Dedifferentiated amniotic fluid mesenchymal stem cell (primary cell): Measurements from ENCODE around the gene ESRRB.

Source experiments
- DNase-seq: peaks from one replicate; pipeline ENCODE4 v3.0.0-alpha.2; 2016; ENCODE audit errors: extremely low spot score

The ESRRB gene

GRCh38 chr14:76375947-76376404, at the start of gene ESRRB:
Gene ESRRB (plus strand): TSS chr14:76376137. CDS start chr14:76376402, 265 bp downstream.
- DNase-seq, result no peak

DNA sequence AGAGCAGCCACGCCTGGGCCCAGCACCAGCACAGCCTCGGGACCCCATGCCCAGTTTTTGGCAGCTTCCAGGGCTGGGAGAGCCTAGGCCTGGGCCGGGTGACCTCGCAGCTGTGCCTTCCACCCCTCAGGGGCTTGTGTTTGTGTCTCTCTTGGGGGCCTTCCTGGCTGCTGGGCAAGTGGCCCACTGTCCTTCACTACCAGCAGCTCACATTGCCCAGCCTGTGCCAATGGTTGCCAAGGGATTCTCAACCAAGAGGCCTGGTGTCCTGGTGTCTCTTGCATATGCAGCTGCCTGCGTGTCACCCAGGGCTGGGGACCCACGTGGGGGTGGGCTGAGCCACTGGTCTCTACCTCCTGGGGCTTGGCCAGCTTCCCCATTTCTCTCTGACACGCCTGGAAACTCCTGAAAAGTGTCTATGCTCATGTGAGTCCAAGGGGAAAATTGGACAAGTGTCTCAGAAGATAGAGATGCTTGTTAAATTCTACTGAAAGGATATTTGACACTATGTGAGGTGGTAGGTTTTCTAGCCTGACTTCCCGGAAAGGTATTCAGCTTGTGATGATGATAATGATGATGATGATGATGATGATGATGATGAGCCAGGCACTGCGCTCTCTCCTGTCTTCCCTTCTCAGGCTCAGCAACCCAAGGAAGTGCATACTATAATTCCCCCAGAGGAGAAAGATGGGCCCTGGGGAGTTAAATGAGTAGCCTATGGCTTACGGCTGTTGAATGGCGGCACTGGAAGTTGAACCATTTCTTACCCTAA, 48.8 kb upstream of the ESRRB start:
- no peak for DNase-seq

DNA sequence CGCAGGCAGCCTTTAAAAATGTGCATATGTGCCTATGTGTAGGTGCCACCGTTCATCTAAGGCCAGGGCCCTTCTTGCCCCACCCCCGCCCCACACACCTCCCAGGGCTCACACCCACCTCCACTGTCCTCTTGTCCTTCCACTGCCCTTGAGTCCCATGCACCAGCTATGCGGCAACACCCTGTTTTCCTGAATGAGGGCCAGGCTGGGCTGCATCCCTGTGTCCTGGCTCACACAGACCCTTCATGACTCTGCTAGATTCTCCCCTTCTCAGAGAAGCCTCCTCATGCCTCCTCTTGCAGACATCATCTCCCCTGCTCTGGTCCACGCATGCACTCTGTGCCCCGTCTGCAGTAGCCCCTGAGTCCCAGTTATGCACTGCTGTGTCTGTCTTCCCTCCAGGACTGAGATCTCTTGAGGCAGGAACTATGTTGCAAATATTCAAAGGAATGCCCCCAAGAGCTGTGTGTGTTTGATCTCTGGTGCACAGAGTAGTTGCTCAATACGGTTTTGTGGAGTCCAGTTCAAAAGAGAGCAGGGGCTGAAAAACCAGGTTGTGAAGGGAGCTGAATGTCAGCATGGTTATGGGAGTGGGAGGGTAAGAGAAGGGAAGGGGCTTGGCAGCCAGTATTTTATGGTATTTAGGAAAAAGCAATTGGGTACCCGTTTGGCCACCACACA, 47.3 kb upstream of the ESRRB start:
- no peak for DNase-seq

DNA sequence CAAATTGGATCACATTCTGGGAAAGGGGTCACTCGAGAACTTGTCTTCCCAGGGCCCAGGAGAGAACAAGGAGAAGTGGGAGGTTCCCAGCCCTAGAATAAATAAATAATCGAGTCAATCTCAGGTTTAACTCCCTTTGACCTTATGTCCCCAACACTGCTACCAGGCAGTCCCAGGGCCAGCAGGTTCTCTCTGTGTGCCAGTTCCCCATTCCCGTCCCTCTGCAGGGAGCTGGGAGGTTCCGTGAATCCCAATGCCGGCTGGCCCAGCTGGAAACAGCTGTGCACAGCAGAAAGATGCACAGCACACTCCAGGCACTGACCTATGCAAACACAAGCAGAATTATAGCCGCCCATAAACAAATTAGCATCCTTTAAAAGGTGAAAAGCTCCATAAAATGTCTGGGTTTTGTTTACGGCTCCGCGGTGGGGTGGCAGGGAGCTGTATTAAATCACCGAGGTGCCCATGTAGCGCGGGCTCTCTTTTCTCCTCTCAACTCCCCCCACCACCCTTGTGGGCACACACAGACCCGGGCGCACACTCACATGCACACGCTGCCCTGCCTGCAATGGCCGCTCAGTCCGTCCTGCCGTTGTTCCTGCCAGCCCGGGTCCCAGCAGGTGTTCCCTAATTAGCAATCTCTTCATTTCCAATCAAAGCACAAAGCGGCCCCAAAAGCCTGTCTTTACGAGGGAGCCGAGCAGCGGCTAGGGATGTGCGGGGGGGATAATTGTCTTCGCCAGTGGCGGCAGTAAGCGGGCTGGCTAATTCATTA, 46.6 kb upstream of the ESRRB start:
- DNase-seq, result no peak

DNA sequence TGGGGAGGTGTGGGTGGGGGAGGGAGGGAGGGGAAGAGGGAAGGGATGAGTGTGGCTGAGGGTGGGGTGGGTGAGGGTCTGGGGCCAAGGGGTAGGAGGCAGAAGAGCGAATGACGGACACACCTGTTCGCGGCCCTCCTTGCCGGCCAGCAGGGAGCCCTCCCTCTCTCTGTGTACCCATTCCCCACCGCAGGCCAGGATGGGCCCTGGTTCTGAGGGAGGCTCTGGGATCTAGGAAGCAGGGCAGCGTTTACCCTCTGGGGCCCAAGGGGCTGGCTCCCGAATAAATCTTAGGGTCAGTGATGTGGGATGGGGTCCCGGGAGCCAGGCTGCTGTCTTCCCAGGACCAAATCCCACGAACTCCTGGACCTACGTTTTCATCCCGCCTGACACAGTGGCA, 46.0 kb upstream of the ESRRB start:
- DNase-seq, result no peak

GRCh38 chr14:76330411-76331327, 45.3 kb upstream of the ESRRB start:
- no peak for DNase-seq

GRCh38 chr14:76331328-76332011, 44.5 kb upstream of the ESRRB start:
- no peak for DNase-seq

- DNase-seq, result no peak
These were observed 42.3 kb upstream of the ESRRB start for GRCh38 chr14:76333664-76334063.

DNA sequence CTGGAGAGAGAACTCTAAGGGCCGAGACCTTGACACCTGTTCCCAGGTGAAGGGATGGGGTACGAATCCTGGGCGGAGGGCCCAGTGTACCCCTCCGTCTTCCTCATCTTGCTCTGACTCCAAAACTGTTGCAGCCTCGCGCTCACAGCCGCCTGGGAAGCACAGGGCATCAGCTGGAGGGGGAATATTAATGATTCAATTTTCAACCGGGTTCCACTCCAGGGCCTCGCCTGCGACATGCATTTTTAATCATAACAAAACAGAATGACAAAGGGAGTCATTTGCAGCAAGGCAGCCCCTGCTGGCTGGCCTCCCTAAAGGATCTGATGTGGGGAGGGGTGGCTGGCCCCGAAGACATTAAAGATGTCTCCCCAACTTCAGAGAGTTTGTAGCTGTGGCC, 41.6 kb upstream of the ESRRB start:
- no peak for DNase-seq

DNA sequence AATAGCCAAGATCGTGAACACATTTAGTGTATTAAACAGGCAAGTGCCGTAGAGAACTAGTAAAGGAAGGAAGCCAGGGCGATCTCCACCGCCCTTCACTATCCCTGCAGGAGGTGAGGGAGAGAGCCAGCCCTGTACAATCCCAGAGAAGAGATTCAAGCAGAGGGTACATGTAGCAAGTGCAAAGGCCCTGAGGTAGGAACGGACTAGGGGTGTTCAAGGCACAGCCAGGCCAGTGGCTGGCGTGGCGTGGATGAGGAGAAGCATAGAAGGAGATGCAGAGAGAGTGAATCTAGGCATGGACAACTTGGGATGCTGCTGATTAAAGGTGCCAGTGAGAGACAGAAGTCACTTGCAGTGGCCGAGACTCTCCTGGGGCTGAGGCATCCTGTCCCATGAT, 39.1 kb upstream of the ESRRB start:
- no peak for DNase-seq

- no peak for DNase-seq
These were observed 38.0 kb upstream of the ESRRB start for GRCh38 chr14:76337635-76338545.

- no peak for DNase-seq
These were observed 36.0 kb upstream of the ESRRB start for GRCh38 chr14:76339728-76340615.

DNA sequence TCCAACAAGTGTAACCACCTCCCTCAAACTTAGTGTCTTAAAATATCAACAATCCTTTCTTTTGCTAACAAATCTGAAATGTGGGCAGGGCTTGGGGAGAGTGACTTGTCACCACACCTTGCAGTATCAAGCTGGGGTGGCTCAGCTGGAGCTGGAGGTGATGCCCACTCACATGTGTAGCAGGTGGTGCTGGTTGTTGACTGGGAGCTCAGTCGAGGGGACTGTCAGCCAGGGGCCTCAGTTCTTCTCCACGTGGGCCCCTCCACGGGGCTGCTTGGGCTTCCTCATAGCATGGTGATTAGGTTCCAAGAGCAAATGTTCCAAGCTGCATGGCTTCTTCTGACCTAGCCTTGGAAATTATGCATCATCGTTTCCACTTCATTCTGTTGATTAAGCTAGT, 32.6 kb upstream of the ESRRB start:
- no peak for DNase-seq

GRCh38 chr14:76346391-76347160, 29.4 kb upstream of the ESRRB start:
- DNase-seq, result no peak

- DNase-seq, result no peak
These were observed 27.0 kb upstream of the ESRRB start for GRCh38 chr14:76348898-76349297.

GRCh38 chr14:76349993-76350392, 25.9 kb upstream of the ESRRB start:
- no peak for DNase-seq

- no peak for DNase-seq
These were observed 25.3 kb upstream of the ESRRB start for GRCh38 chr14:76350671-76351070.

GRCh38 chr14:76351941-76352340, 24.0 kb upstream of the ESRRB start:
- no peak for DNase-seq
